ENCODE data around the gene CXXC4.

Gene CXXC4

GRCh38 chr4:104493081-104493831 lies 1.4 kb downstream of the CXXC4 start:
- no peaks in the 10 kb centered on the region for H4K20me1 ChIP-seq (ENCODE audit: control insufficient read depth, insufficient read depth, low read depth, low read length)
- no peaks in the 10 kb centered on the region for H3F3A ChIP-seq (ENCODE audit: control insufficient read depth, insufficient read depth)
- H3K27ac ChIP-seq (ENCODE audit: low read depth, low read length), result no peak overlapping the region
- no peak for TF ChIP-seq CTCF (IDR thresholded peaks at IDR 0.05; ENCODE audit: low read depth, low read length, poor library complexity, severe bottlenecking)
- no peak for TF ChIP-seq EZH2phosphoT487 (IDR thresholded peaks at IDR 0.05; ENCODE audit: borderline replicate concordance, low read length)
- H3K9me3 ChIP-seq (ENCODE audit: control insufficient read depth, insufficient read depth, low read length), result no peaks in the 10 kb centered on the region
- no peaks in the 10 kb centered on the region for H3K36me3 ChIP-seq (ENCODE audit: control insufficient read depth, low read length)
- no peaks in the 10 kb centered on the region for H3K79me2 ChIP-seq (ENCODE audit: control insufficient read depth, low read length)
- peaks cover 45% of the 10 kb centered on the region for H3K27me3 ChIP-seq (ENCODE audit: control insufficient read depth, low read length)
- no peaks in the 10 kb centered on the region for H3K9me2 ChIP-seq (replicated peaks; ENCODE audit: control insufficient read depth, low read length)
- no peak overlapping the region for H3K4me2 ChIP-seq (ENCODE audit: low read length)
- H3K4me3 ChIP-seq (ENCODE audit: low read length), result no peak overlapping the region
- H3K4me1 ChIP-seq (ENCODE audit: control insufficient read depth, low read length), result peaks cover 14% of the 10 kb centered on the region

GRCh38 chr4:104492183-104492771 lies 2.4 kb downstream of the CXXC4 start:
- TF ChIP-seq CTCF (IDR thresholded peaks at IDR 0.05; ENCODE audit: low read depth, low read length, poor library complexity, severe bottlenecking) (no peak), EZH2phosphoT487 (IDR thresholded peaks at IDR 0.05; ENCODE audit: borderline replicate concordance, low read length) (no peak)
- H4K20me1 ChIP-seq (ENCODE audit: control insufficient read depth, insufficient read depth, low read depth, low read length), result no peaks in the 10 kb centered on the region
- no peaks in the 10 kb centered on the region for H3K79me2 ChIP-seq (ENCODE audit: control insufficient read depth, low read length)
- peaks cover 14% of the 10 kb centered on the region for H3K4me1 ChIP-seq (ENCODE audit: control insufficient read depth, low read length)
- H3K4me2 ChIP-seq (ENCODE audit: low read length), result no peak overlapping the region
- no peaks in the 10 kb centered on the region for H3K9me3 ChIP-seq (ENCODE audit: control insufficient read depth, insufficient read depth, low read length)
- no peaks in the 10 kb centered on the region for H3K36me3 ChIP-seq (ENCODE audit: control insufficient read depth, low read length)
- no peak overlapping the region for H3K4me3 ChIP-seq (ENCODE audit: low read length)
- H3K27ac ChIP-seq (ENCODE audit: low read depth, low read length), result no peak overlapping the region
- H3K27me3 ChIP-seq (ENCODE audit: control insufficient read depth, low read length), result peaks cover 45% of the 10 kb centered on the region
- H3K9me2 ChIP-seq (replicated peaks; ENCODE audit: control insufficient read depth, low read length), result no peaks in the 10 kb centered on the region
- H3F3A ChIP-seq (ENCODE audit: control insufficient read depth, insufficient read depth), result no peaks in the 10 kb centered on the region

- peak overlapping the region; percentile 65 for H3K4me3 ChIP-seq (ENCODE audit: low read length)
- no peaks in the 10 kb centered on the region for H3K9me2 ChIP-seq (replicated peaks; ENCODE audit: control insufficient read depth, low read length)
- no peaks in the 10 kb centered on the region for H3F3A ChIP-seq (ENCODE audit: control insufficient read depth, insufficient read depth)
- H3K36me3 ChIP-seq (ENCODE audit: control insufficient read depth, low read length), result no peaks in the 10 kb centered on the region
- H4K20me1 ChIP-seq (ENCODE audit: control insufficient read depth, insufficient read depth, low read depth, low read length), result no peaks in the 10 kb centered on the region
- peaks cover 14% of the 10 kb centered on the region for H3K4me1 ChIP-seq (ENCODE audit: control insufficient read depth, low read length)
- H3K27me3 ChIP-seq (ENCODE audit: control insufficient read depth, low read length), result peaks cover 45% of the 10 kb centered on the region
- H3K27ac ChIP-seq (ENCODE audit: low read depth, low read length), result no peak overlapping the region
- no peaks in the 10 kb centered on the region for H3K79me2 ChIP-seq (ENCODE audit: control insufficient read depth, low read length)
- no peak for TF ChIP-seq EZH2phosphoT487 (IDR thresholded peaks at IDR 0.05; ENCODE audit: borderline replicate concordance, low read length)
- peak overlapping the region; percentile 55 for H3K4me2 ChIP-seq (ENCODE audit: low read length)
- H3K9me3 ChIP-seq (ENCODE audit: control insufficient read depth, insufficient read depth, low read length), result no peaks in the 10 kb centered on the region
Measured at GRCh38 chr4:104491481-104492182, 3.1 kb downstream of the CXXC4 start.

Measured in DOHH2 (cell line).